GM19240 (cell line): ENCODE results near the gene GFY.

Experiments
- DNase-seq: peaks from one replicate; pipeline ENCODE4 v3.0.0; 2011; ENCODE audit warnings: low spot score; ENCODE audit not compliant: insufficient read length

GFY gene

GRCh38 chr19:49407482-49408015 lies 17.6 kb upstream of the GFY start:
- DNase-seq: no peak

GRCh38 chr19:49408816-49409440 lies 16.3 kb upstream of the GFY start:
- no peak for DNase-seq

DNA sequence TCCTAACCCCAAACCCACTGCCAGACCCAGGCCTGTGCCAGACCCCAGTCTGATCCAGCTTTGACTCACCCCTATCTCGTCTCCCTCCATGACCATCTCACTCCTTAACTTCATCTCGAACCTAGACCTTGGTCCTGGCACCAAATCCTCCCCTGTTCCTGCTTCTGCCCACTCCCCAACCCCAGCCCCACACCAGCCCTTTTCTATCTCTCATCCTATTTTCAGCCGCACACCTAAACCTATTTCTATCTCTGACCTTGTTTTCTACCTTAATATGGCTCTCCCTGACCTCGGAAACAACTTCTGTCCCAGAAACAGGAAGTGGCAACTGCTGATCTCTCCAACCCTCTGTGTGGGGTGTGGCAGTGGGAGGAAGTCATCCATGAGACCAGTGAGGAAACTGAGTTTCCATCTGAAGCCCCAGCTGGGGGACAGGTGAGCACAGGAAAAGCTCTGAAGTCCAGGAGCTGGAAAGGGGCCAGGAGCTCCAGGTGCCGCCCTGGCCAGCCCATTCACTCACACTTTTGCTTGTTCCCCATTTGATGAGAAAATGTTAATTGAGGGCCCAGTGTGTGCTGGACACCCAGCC lies 15.7 kb upstream of the GFY start:
- no peak for DNase-seq

DNA sequence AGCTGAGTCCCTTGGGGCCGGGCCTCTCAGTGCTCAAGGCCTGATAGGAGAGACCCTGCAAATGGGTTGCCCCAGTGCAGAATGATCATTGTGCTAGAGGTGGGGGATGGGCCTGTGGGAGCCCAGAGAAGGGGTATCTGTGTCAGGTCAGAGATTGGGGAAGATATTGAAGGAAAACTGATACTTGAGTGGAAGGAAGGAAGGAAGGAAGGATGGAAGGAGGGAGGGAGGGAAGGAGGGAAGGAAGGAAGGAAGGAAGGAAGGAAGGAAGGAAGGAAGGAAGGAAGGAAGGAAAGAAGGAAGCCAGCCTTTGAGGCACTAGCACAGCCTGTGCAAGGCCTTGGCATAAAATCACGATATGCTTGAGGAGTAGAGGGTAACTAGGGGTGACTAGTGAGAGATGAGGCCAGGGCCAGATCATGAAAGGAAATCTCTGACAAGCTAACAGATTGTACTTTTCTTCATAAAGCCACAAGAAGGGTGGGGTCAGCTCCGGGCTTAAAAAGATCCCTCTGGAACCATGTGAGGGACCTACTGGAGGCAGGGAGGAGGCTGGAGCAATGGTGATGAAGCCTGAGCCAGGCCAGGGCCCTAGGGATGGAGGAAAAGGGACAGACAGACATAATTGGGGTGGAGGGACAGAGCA lies 13.4 kb upstream of the GFY start:
- DNase-seq: no peak

DNA sequence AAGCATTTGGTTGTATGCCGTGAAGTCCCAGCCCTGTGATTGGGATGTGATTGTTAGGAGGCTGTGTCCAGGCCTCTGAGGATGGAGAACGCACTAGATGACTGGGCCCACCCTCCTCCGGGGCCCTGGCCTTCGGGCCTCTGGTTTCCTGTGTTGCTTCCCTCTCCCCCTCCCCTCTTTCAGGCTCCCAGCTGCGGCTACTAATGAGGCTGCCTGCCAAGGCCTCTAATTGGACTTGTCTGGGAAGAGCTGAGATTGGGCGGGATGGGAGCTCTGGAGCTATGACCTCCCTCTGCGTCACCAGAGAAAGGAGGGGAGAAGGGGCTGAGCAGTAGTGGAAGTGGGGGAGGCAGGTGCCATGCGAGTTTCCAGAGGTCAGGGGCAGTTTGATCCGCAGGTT lies 11.8 kb upstream of the GFY start:
- DNase-seq: no peak

GRCh38 chr19:49414256-49414655 lies 10.9 kb upstream of the GFY start:
- DNase-seq: no peak

DNA sequence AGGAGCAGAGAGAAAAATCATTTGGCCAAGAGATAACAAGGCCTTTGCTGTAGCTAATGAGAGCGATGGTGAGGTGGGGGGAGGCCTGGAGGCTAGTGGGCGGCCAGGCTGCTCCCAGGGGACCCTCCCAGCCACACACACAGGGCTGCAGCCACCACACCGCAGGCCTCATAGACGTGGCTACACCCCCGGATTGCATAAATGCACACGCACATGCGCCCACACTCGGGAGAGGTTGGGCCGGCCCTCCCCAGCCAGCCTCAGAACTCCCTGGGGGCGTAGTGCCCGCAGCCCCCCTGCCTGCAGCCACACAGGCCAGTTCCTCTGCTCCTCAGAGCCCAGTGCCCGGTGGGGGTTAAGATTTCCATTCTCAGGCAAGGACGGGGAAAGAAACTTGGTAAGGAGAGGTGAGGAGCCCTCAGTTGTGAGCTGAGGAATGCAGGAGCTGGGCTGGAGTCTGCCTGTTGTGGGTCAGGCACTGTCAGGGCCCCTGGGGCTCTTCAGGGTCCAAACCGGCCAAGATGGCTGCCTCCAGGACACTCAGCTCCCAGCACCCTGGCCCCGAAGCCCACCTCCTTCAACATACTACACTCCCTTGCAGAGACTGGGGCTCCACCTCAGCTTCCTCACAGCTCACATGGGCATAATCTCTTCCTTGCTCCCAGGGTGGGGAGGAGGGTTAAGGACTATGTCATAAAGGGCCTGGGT lies 9.9 kb upstream of the GFY start:
- DNase-seq: no peak

GRCh38 chr19:49415810-49416200 lies 9.4 kb upstream of the GFY start:
- no peak for DNase-seq

GRCh38 chr19:49417088-49417487 lies 8.1 kb upstream of the GFY start:
- DNase-seq: no peak

GRCh38 chr19:49418511-49418910 lies 6.7 kb upstream of the GFY start:
- DNase-seq: no peak

- no peak for DNase-seq
These were observed 6.0 kb upstream of the GFY start for GRCh38 chr19:49419173-49419572.

GRCh38 chr19:49420227-49420626 lies 5.0 kb upstream of the GFY start:
- no peak for DNase-seq

GRCh38 chr19:49421039-49421877 lies 3.9 kb upstream of the GFY start:
- DNase-seq: no peak

- DNase-seq: no peak
These were observed 3.3 kb upstream of the GFY start for GRCh38 chr19:49421878-49422202.

DNA sequence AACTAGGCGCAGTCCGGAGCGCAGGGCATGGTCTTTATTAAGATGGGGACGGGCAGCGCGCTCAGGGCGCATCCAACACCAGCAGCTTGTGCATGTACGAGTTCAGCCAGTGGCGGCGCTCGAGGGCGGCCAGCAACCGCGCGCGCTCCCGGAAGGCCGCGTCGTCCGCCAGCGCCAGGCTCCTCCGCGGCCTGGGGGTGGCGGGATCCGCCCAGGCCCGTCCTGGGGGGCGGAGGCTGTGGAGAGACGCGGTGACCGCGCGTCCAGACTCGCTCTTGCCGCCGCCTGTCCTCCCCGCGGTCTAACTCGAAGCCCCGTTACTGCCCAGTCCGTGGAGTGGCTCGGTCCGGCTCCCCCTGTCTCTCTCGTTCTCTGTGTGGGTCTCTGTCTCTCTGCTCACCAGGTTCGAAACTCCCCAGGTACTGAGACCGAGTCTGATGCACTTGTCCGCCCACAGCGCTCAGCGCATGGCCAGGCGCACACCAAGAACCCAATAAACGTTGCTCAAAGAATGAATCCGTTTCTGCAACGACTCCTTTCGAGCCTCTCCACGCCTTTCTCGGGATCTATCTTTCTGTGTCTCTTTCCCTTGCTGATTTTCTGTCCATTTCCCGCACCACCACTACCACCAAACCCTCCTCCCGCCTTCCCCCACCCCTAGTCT lies 2.6 kb upstream of the GFY start:
- DNase-seq: no peak

DNA sequence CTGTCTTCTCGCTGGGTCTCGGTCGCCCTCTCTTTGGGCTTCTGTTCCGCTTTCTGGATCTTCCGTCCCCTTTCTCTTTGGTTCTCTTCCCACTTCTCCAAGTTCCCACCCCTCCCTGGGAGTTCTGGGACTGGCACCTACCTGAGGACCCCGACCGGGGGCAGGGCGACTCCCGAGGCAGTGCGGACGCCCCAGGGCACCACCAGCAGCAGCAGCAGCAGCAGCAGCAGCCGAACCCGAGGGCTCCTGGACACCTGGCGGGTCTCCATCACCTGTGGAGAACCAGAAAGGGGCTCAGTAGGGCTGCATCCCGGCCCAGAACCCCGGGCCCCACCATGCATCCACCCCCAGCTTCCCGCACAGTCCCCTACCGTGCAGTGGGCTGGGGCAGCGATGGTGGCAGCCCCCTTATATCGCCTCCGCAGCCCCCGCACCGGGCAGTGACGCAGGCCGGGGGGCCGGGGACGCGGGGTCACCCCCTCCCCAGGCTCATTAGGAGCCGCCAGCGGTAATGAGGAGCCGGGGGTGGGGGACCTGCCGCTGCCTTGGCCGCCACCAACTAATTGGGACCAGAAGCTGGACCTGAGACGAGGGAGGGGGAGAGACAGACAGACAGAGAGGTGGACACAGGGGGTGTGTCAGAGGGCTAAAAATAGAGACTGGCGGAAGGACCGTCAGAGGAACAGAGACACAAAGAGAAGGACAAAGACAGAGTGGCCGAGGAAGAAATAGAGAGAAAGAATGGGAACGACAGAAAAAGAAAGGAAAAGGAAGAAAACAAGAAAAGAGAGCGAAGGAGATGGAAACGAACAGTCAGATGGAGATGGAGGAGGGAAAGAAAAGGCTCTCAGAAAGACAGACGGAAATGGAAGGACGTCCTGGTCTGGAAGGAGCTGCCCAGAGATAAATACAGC lies 1.9 kb upstream of the GFY start, which contains the start of gene PTH2:
TSS of gene PTH2 (minus strand) at position 371 of the 914 bp plus-strand sequence. CDS start at position 269, 102 bp downstream.
- no peak for DNase-seq

DNA sequence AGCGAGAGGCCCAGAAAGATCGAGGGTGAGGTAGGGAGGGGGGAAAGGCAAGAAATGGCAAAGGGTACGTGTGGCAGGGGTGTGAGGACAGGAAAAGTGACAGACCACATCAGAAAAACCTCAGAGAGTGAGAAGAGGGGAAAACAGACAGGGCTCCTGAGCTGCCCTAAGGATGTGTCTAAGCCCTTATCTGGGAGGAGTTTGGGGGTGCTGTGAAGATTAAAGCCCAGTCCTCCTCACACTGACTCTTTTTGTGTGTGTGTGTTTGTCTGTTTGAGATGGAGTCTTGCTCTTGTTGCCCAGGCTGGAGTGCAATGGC lies 1.2 kb upstream of the GFY start:
- DNase-seq: no peak

DNA sequence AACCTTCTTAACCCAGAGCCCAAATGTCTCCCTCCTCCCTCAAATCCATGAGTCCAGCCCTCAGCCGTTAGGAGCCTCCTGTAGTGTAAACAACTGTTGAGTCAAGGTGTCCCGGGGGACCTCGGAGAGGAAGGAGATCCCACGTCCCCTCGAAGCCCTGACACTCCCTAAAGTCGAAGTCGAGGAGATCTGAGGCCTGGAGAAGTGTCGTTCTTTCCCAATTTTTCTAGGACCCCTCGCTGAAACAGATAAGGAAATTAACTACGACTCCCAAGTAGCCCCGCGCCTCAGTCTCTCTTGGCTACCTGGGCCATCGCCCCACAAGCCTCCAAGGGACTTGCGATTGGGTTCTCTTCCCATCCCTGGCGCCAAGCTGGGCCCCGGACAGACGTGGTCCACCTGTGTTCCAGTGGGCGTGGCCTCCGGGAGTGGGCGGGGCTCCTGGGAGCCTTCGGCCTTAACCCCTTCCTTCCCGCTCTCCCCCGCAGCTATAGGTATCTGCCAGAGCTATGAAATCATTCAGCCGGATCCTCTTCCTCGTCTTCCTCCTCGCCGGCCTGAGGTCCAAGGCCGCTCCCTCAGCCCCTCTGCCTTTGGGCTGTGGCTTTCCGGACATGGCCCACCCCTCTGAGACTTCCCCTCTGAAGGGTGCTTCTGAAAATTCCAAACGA lies 869 bp downstream of the GFY start:
- no peak for DNase-seq

DNA sequence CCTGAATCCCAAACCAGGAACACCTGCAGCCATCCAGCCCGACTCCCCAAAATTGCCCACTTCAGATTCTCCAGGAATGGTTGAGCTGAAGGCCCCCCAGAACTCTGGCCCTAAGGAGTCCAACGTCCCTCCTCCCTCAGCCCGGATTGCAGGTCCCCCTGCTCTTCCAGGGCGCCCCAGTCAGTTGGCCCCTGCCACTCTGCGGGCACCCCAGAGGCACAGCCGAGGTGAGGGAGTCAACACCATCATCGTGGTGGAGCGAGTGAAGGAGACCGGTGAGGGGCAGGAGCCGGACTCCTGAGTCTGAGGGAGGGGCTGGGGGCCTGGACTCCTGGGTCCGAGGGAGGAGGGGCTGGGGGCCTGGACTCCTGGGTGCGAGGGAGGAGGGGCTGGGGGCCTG lies 2.2 kb downstream of the GFY start:
- DNase-seq: no peak
